Measurements from ENCODE around the gene PPP1R13B. TPM values are rescaled to one million over a fixed set of nuclear protein-coding genes. Genes with fewer than 3 reads are reported as not detected.

PPP1R13B gene
- polyA plus RNA-seq, 2 of the 4 experiments (the other 2 are of a cell fraction), result 2.2 to 2.7 TPM

DNA sequence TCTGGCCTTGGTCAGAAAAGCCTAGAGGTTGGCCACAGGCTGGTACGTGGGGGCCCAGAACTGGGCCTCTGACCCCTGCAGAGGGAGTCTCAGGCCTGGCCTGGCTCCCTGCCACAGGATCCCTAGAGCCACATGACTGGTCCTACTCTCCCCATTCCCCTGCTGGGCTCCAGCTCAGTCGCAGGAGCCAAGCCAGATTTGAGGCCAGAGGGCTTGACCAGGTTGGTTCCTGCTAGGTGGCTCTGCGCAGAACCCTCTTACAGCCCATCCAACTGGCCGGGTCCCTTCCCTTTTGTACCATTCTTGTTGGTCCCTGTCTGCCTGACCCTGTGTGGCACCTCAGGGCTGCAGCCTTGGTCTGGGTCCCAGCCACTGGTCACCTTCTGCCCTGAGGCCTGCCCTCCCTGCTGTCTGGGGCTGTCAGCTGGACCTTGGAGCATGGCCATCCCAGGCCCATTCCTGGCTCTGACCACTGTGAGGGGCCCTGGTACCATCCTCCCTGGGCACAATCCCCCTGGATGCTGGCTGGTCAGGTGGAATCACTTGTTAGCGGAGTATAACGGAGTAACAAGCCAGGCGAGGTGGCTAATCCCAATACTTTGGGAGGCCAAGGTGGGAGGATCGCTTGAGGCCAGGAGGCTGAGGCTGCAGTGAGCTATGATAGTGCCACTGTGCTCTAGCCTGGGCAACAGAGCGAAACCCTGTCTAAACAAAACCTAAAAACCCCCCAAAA lies 22.9 kb upstream of the PPP1R13B start (continued):
- TF ChIP-seq USF2 (IDR thresholded peaks at IDR 0.05) (no peak), CHD4 (IDR thresholded peaks at IDR 0.05; ENCODE audit: borderline replicate concordance) (no peak), SREBF2 (IDR thresholded peaks at IDR 0.05) (no peak), MAX (IDR thresholded peaks at IDR 0.05) (no peak), CBX2 (IDR thresholded peaks at IDR 0.05; ENCODE audit: borderline replicate concordance, low read depth) (no peak)

DNA sequence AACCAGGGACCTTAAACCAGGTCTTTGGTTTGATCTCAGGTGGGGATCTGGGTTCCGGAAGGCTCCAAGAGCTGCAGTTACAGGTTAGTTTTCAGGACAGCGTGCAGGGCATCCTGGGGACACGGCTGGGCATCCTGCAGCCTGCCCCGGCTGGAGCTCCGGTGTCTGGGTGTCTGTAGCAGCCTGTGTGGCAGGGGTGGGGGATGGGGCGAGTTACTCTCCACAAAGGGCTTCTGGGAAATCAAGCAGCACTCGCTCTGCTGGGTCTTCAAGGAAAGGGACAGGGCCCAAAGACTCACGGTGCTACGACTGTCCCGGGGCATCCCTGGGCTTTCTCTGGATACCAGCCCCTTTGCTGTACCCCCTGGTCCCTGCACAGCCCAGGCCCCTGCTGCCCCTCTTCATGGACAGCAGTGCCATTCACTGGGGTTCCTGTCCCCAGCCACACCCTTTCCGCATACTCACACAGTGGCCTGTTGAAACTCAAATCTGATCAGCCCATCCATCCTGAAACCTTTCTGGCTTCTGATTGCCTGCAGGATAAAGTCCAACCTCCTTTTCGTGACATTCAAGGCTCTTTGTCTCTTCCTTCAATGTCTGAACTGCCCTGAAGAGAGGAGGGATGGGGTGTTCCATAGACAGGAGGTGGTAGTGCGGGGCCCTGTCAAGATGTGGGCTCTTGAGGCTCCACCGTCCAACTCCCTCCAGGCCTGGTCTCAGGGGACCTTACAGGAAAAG lies 22.2 kb upstream of the PPP1R13B start:
- Histone ChIP-seq H3K4me1 (peaks cover 7% of the 10 kb centered on the region; the same call in 1 of the 3 replicates), H3K4me3 (no peak overlapping the region), H3K4me2 (no peak overlapping the region), H3K9me3 (no peaks in the 10 kb centered on the region), H3K27ac (no peak overlapping the region)
- 82% methylated on average over 11 of the region's 14 CpGs for WGBS (ENCODE audit: missing lambda C conversion rate)
- ATAC-seq (no peak), FAIRE-seq (no peak), DNase-seq (ENCODE audit: low read depth in 1 of 2, low spot score in 1 of 2) (no peak)
- CTCF ChIA-PET, result interaction anchor here (1.0 to 1.4 kb wide), 3 partner anchors 31 to 208 kb away, joined by 3 to 4 read pairs (median 3); no protein-coding TSS in a partner anchor
- TF ChIP-seq EP300 (IDR thresholded peaks at IDR 0.05) (no peak), KDM5A (IDR thresholded peaks at IDR 0.05) (no peak), BHLHE40 (IDR thresholded peaks at IDR 0.05; ENCODE audit: low read depth, low read length) (no peak)
- POLR2A ChIA-PET, result no interaction called here

GRCh38 chr14:103868242-103868897 lies 21.0 kb upstream of the PPP1R13B start:
- DNase-seq (ENCODE audit: low read depth in 1 of 2, low spot score in 1 of 2), result no peak
- Histone ChIP-seq H3K4me2 (no peak overlapping the region), H3K4me1 (peaks cover 7% of the 10 kb centered on the region; the same call in 1 of the 3 replicates), H3K27ac (no peak overlapping the region), H3K9me3 (no peaks in the 10 kb centered on the region), H3K4me3 (no peak overlapping the region)
- TF ChIP-seq BHLHE40 (IDR thresholded peaks at IDR 0.05; ENCODE audit: low read depth, low read length), result no peak
- TF ChIP-seq RNF2 (IDR thresholded peaks at IDR 0.05; ENCODE audit: borderline replicate concordance, low read depth), result no peak
- TF ChIP-seq HMGXB4 (CRISPR knock-in tag; IDR thresholded peaks at IDR 0.05; ENCODE audit: borderline replicate concordance), result no peak
- no peak for TF ChIP-seq REST (IDR thresholded peaks at IDR 0.05)
- no peak for TF ChIP-seq KDM1A (IDR thresholded peaks at IDR 0.05; ENCODE audit: low read depth)
- TF ChIP-seq, protein P1, sequence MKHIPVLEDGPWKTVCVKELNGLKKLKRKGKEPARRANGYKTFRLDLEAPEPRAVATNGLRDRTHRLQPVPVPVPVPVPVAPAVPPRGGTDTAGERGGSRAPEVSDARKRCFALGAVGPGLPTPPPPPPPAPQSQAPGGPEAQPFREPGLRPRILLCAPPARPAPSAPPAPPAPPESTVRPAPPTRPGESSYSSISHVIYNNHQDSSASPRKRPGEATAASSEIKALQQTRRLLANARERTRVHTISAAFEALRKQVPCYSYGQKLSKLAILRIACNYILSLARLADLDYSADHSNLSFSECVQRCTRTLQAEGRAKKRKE (CRISPR knock-in tag; IDR thresholded peaks at IDR 0.05; ENCODE audit: low read depth), result no peak
- TF ChIP-seq ESRRA (IDR thresholded peaks at IDR 0.05; ENCODE audit: borderline replicate concordance, low read length), result no peak
- no peak for TF ChIP-seq ELK1 (IDR thresholded peaks at IDR 0.05; ENCODE audit: low read depth, low read length)
- TF ChIP-seq, protein P2, sequence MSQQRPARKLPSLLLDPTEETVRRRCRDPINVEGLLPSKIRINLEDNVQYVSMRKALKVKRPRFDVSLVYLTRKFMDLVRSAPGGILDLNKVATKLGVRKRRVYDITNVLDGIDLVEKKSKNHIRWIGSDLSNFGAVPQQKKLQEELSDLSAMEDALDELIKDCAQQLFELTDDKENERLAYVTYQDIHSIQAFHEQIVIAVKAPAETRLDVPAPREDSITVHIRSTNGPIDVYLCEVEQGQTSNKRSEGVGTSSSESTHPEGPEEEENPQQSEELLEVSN (IDR thresholded peaks at IDR 0.05; ENCODE audit: borderline replicate concordance, low read depth), result no peak
- 85% methylated on average over 9 of the region's 10 CpGs for WGBS (ENCODE audit: missing lambda C conversion rate)
- no peak for FAIRE-seq
- ChIA-PET CTCF (interaction anchor here (1.0 to 1.4 kb wide), 5 partner anchors 8 to 64 kb away, joined by 3 to 4 read pairs (median 3); no protein-coding TSS in a partner anchor), POLR2A (no interaction called here)
- no peak for ATAC-seq

Data from A549 (cell line).